ENCODE data around the gene VTI1B.
"Not testable (repeated sequence)": the region's sequence is repeated elsewhere in the genome, so short reads cannot be mapped to it uniquely, and the experiment has no call there.

- TF ChIP-seq, protein P1, sequence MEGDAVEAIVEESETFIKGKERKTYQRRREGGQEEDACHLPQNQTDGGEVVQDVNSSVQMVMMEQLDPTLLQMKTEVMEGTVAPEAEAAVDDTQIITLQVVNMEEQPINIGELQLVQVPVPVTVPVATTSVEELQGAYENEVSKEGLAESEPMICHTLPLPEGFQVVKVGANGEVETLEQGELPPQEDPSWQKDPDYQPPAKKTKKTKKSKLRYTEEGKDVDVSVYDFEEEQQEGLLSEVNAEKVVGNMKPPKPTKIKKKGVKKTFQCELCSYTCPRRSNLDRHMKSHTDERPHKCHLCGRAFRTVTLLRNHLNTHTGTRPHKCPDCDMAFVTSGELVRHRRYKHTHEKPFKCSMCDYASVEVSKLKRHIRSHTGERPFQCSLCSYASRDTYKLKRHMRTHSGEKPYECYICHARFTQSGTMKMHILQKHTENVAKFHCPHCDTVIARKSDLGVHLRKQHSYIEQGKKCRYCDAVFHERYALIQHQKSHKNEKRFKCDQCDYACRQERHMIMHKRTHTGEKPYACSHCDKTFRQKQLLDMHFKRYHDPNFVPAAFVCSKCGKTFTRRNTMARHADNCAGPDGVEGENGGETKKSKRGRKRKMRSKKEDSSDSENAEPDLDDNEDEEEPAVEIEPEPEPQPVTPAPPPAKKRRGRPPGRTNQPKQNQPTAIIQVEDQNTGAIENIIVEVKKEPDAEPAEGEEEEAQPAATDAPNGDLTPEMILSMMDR (IDR thresholded peaks at IDR 0.05), result not testable (repeated sequence)
- not testable (repeated sequence) for TF ChIP-seq EP300, POLR2A (IDR thresholded peaks at IDR 0.05)
Measured at GRCh38 chr14:67600562-67600974, 73.9 kb downstream of the VTI1B start.

All from tibial nerve (tissue), 4 donors.